Endothelial cell of umbilical vein (primary cell): ENCODE data around the gene TBC1D17. TPM values are rescaled to one million over a fixed set of nuclear protein-coding genes. Genes with fewer than 3 reads are reported as not detected.

Experiments used
- BruUV-seq: library from RNA; stranded (reverse); fragments of 400-500 nt; replicated peaks from 2 replicates; lab custom pipeline; 2021; lab: Mats Ljungman, UMichigan
- CTCF ChIA-PET: fragments of 300-600, 350-600 bp; sonication (Branson Sonifier 250); formaldehyde crosslinking; loops from one replicate; lab custom pipeline; 2021; ENCODE audit warnings: antibody characterized with exemption, inconsistent platforms; lab: Charles Lee
- POLR2A ChIA-PET: fragments of 300-600, 350-600 bp; sonication (Branson Sonifier 250); formaldehyde crosslinking; loops from one replicate; lab custom pipeline; 2021; ENCODE audit warnings: antibody characterized with exemption, inconsistent platforms; lab: Charles Lee
- DNase-seq: peaks from one replicate; pipeline ENCODE4 v3.0.0-alpha.2; 2011; ENCODE audit warnings: low read depth, low spot score
- FAIRE-seq: peaks from 2 replicates; lab custom pipeline; 2011; peaks lifted over from hg19 to GRCh38; lab: Jason Lieb, UNC
- H2AFZ ChIP-seq: 2 replicates; pipeline ENCODE4 v1.6.0; 2012; ENCODE audit warnings: low read depth, low read length, control low read depth, inconsistent platforms
- H3K27ac ChIP-seq: 2 replicates; pipeline ENCODE4 v1.5.1; 2011; ENCODE audit warnings: low read depth, mild to moderate bottlenecking, control low read depth, low read length, moderate library complexity; ENCODE audit not compliant: insufficient read depth
- H3K27me3 ChIP-seq, 2 experiments: 2 replicates each; pipeline versions ENCODE4 v1.6.0 to v1.6.1; 2011; ENCODE audit warnings: low read length in 2 of 2, mixed read lengths in 1 of 2; ENCODE audit not compliant: control insufficient read depth in 2 of 2, insufficient read depth in 2 of 2
- H3K36me3 ChIP-seq, 2 experiments: 2 replicates in 1 of 2; 3 replicates in 1 of 2; pipeline ENCODE4 v1.5.1; 2011; ENCODE audit warnings: low read length in 2 of 2, mild to moderate bottlenecking in 1 of 2, moderate library complexity in 1 of 2; ENCODE audit not compliant: control insufficient read depth in 2 of 2, insufficient read depth in 2 of 2; ENCODE audit errors: extremely low read depth in 1 of 2
- H3K4me1 ChIP-seq: 3 replicates; pipeline ENCODE4 v1.5.1; 2011; ENCODE audit warnings: mild to moderate bottlenecking, low read length; ENCODE audit not compliant: control insufficient read depth, insufficient read depth; ENCODE audit errors: extremely low read depth
- H3K4me2 ChIP-seq: 2 replicates; pipeline ENCODE4 v1.6.1; 2011; ENCODE audit warnings: low read length, control low read depth, mixed read lengths; ENCODE audit not compliant: insufficient read depth
- H3K4me3 ChIP-seq, 3 experiments: fragments of 200-600 bp in 1 of 3; sonication (generic), shearing (Covaris generic) in 1 of 3; replicated peaks in 1 of 3; 2 replicates each; pipeline ENCODE4 v1.5.1; 2011 to 2016; ENCODE audit warnings: control low read depth in 3 of 3, low read length in 3 of 3, mild to moderate bottlenecking in 2 of 3, inconsistent platforms in 1 of 3, low read depth in 1 of 3, moderate library complexity in 1 of 3; ENCODE audit not compliant: insufficient read depth in 1 of 3
- H3K79me2 ChIP-seq: 2 replicates; pipeline ENCODE4 v1.6.0; 2012; ENCODE audit warnings: low read length, inconsistent platforms; ENCODE audit not compliant: control insufficient read depth, insufficient read depth
- H3K9ac ChIP-seq: replicated peaks from 2 replicates; pipeline ENCODE3; 2011; ENCODE audit warnings: low read length, control low read depth; ENCODE audit not compliant: insufficient read depth; ENCODE audit errors: extremely low read depth
- H3K9me1 ChIP-seq: replicated peaks from 3 replicates; pipeline ENCODE4 v1.6.0; 2011; ENCODE audit warnings: mild to moderate bottlenecking, low read length; ENCODE audit not compliant: control insufficient read depth, insufficient read depth; ENCODE audit errors: extremely low read depth
- H3K9me3 ChIP-seq: replicated peaks from 2 replicates; pipeline ENCODE4 v1.5.1; 2012; ENCODE audit warnings: low read length, inconsistent platforms; ENCODE audit not compliant: control insufficient read depth, insufficient read depth
- H4K20me1 ChIP-seq: replicated peaks from 2 replicates; pipeline ENCODE3; 2011; ENCODE audit warnings: mild to moderate bottlenecking, low read length; ENCODE audit not compliant: control insufficient read depth, insufficient read depth; ENCODE audit errors: extremely low read depth
- EZH2 ChIP-seq: IDR thresholded peaks from 2 replicates; pipeline ENCODE4 v1.6.1; 2012; ENCODE audit warnings: borderline replicate concordance, low read depth, mild to moderate bottlenecking, moderate library complexity, low read length, inconsistent platforms; ENCODE audit not compliant: severe bottlenecking
- FOS ChIP-seq: IDR thresholded peaks from 2 replicates; pipeline ENCODE4 v1.6.1; 2011; ENCODE audit warnings: mild to moderate bottlenecking, low read length, moderate library complexity, borderline replicate concordance; ENCODE audit not compliant: insufficient read depth
- GATA2 ChIP-seq: IDR thresholded peaks from 2 replicates; pipeline ENCODE4 v1.7.0; 2011; ENCODE audit warnings: low read depth, mild to moderate bottlenecking, moderate library complexity, mixed read lengths, low read length; ENCODE audit not compliant: insufficient read length, insufficient read depth
- JUN ChIP-seq: IDR thresholded peaks from 2 replicates; pipeline ENCODE4 v1.6.1; 2011; ENCODE audit warnings: borderline replicate concordance, low read depth; ENCODE audit not compliant: insufficient read length, insufficient read depth
- MYC ChIP-seq: IDR thresholded peaks from one replicate; pipeline ENCODE4 v1.6.1; 2011; ENCODE audit warnings: mild to moderate bottlenecking, low read depth, low read length
- POLR2A ChIP-seq: IDR thresholded peaks from 2 replicates; pipeline ENCODE4 v1.6.1; 2012; ENCODE audit warnings: low read depth, mild to moderate bottlenecking, control low read depth, low read length
- POLR2AphosphoS5 ChIP-seq: IDR thresholded peaks from 2 replicates; pipeline ENCODE4 v1.6.1; 2012; ENCODE audit warnings: low read depth, mild to moderate bottlenecking, control low read depth, low read length, moderate library complexity; ENCODE audit not compliant: insufficient read depth
- dilution Hi-C: fragments of 300-500 bp; cut with MboI; formaldehyde crosslinking; loops from one replicate; pipeline ENCODE4 v1.15.0; 2019; ENCODE audit warnings: low sequenced_read_pairs; ENCODE audit not compliant: extremely low pct_ligation_motif_present
- intact Hi-C: fragments of 100-400 bp; cut with micrococcal nuclease; formaldehyde crosslinking; loops from one replicate; pipeline ENCODE4 v1.10.0; 2022
- polyA plus RNA-seq, 4 experiments: library from polyadenylated mRNA; depleted of rRNA in 3 of 4; stranded (reverse) in 3 of 4; unstranded in 1 of 4; fragments of >200 nt; gene quantifications; 2 replicates each; pipeline versions ENCODE4 v1.2.1 to v1.2.3, GENCODE V29; 2011 to 2012; ENCODE audit warnings: missing spikeins in 1 of 4
- total RNA-seq: library from RNA; stranded (reverse); gene quantifications from 2 replicates; pipeline ENCODE4 v1.2.3, GENCODE V29; 2021
- TF ChIP-seq, protein P1 (sequence below), 2 donors: IDR thresholded peaks; 1 replicate in 1 of 2; 2 replicates in 1 of 2; pipeline ENCODE4 v1.5.1; 2011; ENCODE audit warnings: low read length in 2 of 2, mild to moderate bottlenecking in 2 of 2, moderate library complexity in 2 of 2, control low read depth in 1 of 2, inconsistent platforms in 1 of 2, low read depth in 1 of 2; ENCODE audit not compliant: insufficient read depth in 1 of 2; ENCODE audit errors: extremely low read depth in 1 of 2
- TF ChIP-seq, protein P2 (sequence below): IDR thresholded peaks from 2 replicates; pipeline ENCODE4 v1.6.1; 2011; ENCODE audit not compliant: insufficient read depth, insufficient read length

Gene TBC1D17
- total and polyA plus RNA-seq, 2 donors (not counting 3 experiments of a cell fraction or from before 2014, with no cell fraction given): 34.2 to 39.3 TPM

GRCh38 chr19:49920624-49921363, 43.3 kb downstream of the TBC1D17 start:
- peaks cover 5 to 29% of the 10 kb centered on the region in 2 experiments for H3K36me3 ChIP-seq
- dilution Hi-C loops: no loop called here
- intact Hi-C loops: no loop called here
- FAIRE-seq (no peak), DNase-seq (no peak)
- H3K9me1 ChIP-seq: no peaks in the 10 kb centered on the region
- no peaks in the 10 kb centered on the region for H3K27me3 ChIP-seq
- peaks cover 81% of the 10 kb centered on the region for H3K79me2 ChIP-seq
- H3K4me3 ChIP-seq: no peak overlapping the region
- no peaks in the 10 kb centered on the region for H3K4me1 ChIP-seq
- H2AFZ ChIP-seq: no peak overlapping the region
- no peak overlapping the region for H3K9ac ChIP-seq
- TF ChIP-seq MYC (no peak), POLR2AphosphoS5 (no peak), JUN (no peak), EZH2 (no peak), GATA2 (no peak), POLR2A (no peak), FOS (no peak)
- TF ChIP-seq, protein P1, sequence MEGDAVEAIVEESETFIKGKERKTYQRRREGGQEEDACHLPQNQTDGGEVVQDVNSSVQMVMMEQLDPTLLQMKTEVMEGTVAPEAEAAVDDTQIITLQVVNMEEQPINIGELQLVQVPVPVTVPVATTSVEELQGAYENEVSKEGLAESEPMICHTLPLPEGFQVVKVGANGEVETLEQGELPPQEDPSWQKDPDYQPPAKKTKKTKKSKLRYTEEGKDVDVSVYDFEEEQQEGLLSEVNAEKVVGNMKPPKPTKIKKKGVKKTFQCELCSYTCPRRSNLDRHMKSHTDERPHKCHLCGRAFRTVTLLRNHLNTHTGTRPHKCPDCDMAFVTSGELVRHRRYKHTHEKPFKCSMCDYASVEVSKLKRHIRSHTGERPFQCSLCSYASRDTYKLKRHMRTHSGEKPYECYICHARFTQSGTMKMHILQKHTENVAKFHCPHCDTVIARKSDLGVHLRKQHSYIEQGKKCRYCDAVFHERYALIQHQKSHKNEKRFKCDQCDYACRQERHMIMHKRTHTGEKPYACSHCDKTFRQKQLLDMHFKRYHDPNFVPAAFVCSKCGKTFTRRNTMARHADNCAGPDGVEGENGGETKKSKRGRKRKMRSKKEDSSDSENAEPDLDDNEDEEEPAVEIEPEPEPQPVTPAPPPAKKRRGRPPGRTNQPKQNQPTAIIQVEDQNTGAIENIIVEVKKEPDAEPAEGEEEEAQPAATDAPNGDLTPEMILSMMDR (IDR thresholded peaks at IDR 0.05; ENCODE audit: extremely low read depth in 1 of 2, insufficient read depth in 1 of 2, low read depth in 1 of 2, low read length in 2 of 2): no peak
- TF ChIP-seq, protein P2, sequence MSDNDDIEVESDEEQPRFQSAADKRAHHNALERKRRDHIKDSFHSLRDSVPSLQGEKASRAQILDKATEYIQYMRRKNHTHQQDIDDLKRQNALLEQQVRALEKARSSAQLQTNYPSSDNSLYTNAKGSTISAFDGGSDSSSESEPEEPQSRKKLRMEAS: no peak
- H3K4me2 ChIP-seq: no peak overlapping the region
- BruUV-seq: no TSS peak
- H3K27ac ChIP-seq: no peak overlapping the region
- H4K20me1 ChIP-seq: no peaks in the 10 kb centered on the region
- POLR2A ChIA-PET: no interaction called here
- no peaks in the 10 kb centered on the region for H3K9me3 ChIP-seq
- CTCF ChIA-PET: interaction anchor here (1.3 to 1.5 kb wide), 2 partner anchors 9 to 25 kb away, joined by 3 to 4 read pairs; no protein-coding TSS in a partner anchor
